GM12892 (cell line): ENCODE measurements around the gene RRBP1.

Experiments used
- POLR2A ChIP-seq: IDR thresholded peaks from 2 replicates; pipeline ENCODE4 v1.6.1; 2011; ENCODE audit warnings: low read depth, low read length, control low read depth
- POLR2AphosphoS5 ChIP-seq: IDR thresholded peaks from 2 replicates; pipeline ENCODE4 v1.6.1; 2011; ENCODE audit warnings: low read depth, low read length, control low read depth
- TAF1 ChIP-seq: IDR thresholded peaks from 2 replicates; pipeline ENCODE4 v1.6.1; 2011; ENCODE audit warnings: low read depth, mild to moderate bottlenecking, control low read depth, low read length, borderline replicate concordance

DNA sequence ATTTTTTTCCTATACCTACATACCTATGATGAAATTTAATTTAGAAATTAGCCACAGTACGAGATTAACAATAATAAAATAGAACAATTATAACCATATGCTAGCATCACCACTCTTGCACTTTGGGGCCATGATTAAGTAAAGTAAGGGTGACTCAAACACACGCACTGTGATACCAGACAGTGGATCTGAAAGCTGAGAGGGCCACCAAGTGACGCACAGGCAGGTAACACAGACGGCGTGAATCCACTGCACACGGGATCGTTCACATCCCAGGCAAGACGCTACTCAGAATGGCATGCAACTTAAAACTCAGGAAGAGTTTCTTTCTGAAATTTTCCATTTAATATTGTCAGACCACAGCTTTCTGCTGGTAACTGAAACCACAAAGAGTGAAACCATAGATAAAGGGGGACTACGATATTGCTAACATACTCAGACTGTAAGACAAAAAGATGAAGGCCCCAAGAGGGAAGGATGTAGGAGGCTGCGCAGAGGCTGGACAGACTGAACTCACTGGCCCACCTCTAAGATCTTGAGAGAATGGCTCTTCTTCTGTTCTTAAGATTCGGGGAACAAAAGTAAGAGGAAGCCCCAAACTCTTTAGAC, 17.9 kb downstream of the RRBP1 start:
- TF ChIP-seq POLR2A: no peak
- no peak for TF ChIP-seq POLR2AphosphoS5
- TF ChIP-seq TAF1: no peak
